Ishikawa (cell line): Measurements from ENCODE around the gene CADM2.

ENCODE experiments used
- CEBPB ChIP-seq: IDR thresholded peaks from 2 replicates; pipeline ENCODE4 v1.6.1; 2012
- CREB1 ChIP-seq: IDR thresholded peaks from 2 replicates; pipeline ENCODE4 v1.6.1; 2012; ENCODE audit warnings: low read depth
- EP300 ChIP-seq: IDR thresholded peaks from 2 replicates; pipeline ENCODE4 v1.6.1; 2012; ENCODE audit warnings: borderline replicate concordance
- FOXM1 ChIP-seq: IDR thresholded peaks from 2 replicates; pipeline ENCODE4 v1.6.1; 2012; ENCODE audit warnings: low read depth, borderline replicate concordance
- MAX ChIP-seq: IDR thresholded peaks from 2 replicates; pipeline ENCODE4 v1.6.1; 2012
- NFIC ChIP-seq: IDR thresholded peaks from 2 replicates; pipeline ENCODE4 v1.6.1; 2012
- RAD21 ChIP-seq: IDR thresholded peaks from 2 replicates; pipeline ENCODE4 v1.6.1; 2012; ENCODE audit warnings: low read depth
- REST ChIP-seq: IDR thresholded peaks from 2 replicates; pipeline ENCODE4 v1.6.1; 2012; ENCODE audit warnings: low read depth, mild to moderate bottlenecking
- TEAD4 ChIP-seq: IDR thresholded peaks from 2 replicates; pipeline ENCODE4 v1.6.1; 2012
- USF1 ChIP-seq: IDR thresholded peaks from 2 replicates; pipeline ENCODE4 v1.6.1; 2012
- YY1 ChIP-seq: IDR thresholded peaks from 2 replicates; pipeline ENCODE4 v1.6.1; 2012; ENCODE audit warnings: low read depth
- ZBTB7A ChIP-seq: IDR thresholded peaks from 2 replicates; pipeline ENCODE4 v1.6.1; 2012; ENCODE audit warnings: low read depth

- TF ChIP-seq RAD21 = no peak
- TF ChIP-seq REST = no peak
- no peak for TF ChIP-seq MAX
- no peak for TF ChIP-seq YY1
- TF ChIP-seq CREB1 = no peak
- no peak for TF ChIP-seq EP300
- TF ChIP-seq FOXM1 = no peak
- TF ChIP-seq TEAD4 = no peak
- TF ChIP-seq NFIC = no peak
- TF ChIP-seq CEBPB = no peak
- no peak for TF ChIP-seq ZBTB7A
- TF ChIP-seq USF1 = no peak
Measured at GRCh38 chr3:85255949-85256348, 297.2 kb downstream of the CADM2 start.
